Measurements from ENCODE around the gene COLEC11.

COLEC11 gene

DNA sequence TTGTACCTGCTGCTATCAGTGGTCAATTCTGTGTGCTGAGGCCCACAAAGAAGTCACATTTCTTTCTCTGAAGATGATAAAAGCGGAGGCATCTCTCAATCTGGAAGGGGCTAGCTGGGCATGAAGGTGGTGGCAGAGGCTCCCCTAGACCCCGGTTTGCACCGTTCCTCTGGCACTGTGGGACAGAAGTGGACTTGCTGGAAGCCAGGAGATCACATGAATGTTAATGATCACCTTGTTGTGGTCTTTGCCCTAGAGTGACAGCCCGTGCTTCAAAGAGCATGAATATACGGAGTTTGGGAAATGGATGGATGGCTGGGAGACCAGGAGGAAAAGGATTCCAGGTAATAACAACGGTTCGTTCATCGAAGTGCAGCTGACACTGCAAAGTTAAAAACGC, 83.3 kb downstream of the COLEC11 start:
- no peak for DNase-seq

DNA sequence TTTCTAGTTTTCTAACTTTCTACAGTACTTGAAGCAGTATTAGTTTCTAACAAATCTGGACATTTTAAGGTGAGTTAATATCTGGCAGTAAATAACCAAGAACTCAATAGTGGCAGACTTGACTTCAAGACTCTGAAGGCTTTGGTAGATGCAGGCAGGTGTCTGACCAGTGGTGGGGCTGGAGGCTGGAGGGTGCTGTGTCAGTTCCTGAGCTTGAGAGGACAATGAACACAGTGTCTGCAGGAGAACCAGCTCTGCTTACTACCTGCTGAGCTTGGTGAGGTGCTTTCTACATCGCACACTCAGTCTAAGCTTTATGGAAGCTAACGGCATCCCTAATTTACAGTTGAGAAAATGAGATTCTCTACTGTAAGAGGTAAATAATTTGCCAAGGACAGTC, 84.3 kb downstream of the COLEC11 start:
- no peak for DNase-seq

DNA sequence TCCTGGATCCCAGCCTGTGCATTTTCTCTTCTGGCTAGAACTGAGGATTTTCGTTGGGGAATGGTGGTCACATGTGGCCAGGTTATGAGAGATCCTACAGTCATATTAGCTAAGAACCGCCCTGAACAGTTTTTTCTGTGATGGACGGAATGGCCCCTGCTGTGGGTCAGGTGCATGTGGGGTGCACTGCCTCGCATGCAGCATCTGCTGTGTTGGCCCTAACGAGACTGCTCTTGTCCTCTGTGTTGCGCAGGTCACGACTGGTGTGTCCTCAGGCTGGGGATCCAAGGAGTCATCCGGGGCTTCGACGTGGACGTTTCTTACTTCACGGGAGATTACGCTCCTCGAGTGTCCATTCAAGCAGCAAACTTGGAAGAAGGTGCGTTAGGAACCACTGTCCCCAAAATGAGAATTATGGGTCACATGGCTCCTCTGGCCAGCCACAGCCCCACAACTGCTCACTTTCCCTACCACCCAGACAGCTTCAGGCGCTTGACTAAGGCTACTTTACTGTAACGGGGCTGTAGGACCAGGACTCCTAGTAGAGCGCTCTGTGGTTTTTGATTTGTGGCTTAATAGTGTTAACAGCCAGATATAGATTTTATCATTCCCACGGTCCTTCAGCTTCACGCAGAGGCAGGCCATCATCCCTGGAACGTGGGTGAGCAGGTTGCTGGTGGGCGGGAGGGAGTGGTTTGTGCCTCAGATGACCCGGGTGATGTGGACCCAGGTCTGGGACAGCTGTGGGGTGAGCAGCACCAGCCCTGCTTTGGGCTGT, 84.9 kb downstream of the COLEC11 start:
- DNase-seq: no peak

DNA sequence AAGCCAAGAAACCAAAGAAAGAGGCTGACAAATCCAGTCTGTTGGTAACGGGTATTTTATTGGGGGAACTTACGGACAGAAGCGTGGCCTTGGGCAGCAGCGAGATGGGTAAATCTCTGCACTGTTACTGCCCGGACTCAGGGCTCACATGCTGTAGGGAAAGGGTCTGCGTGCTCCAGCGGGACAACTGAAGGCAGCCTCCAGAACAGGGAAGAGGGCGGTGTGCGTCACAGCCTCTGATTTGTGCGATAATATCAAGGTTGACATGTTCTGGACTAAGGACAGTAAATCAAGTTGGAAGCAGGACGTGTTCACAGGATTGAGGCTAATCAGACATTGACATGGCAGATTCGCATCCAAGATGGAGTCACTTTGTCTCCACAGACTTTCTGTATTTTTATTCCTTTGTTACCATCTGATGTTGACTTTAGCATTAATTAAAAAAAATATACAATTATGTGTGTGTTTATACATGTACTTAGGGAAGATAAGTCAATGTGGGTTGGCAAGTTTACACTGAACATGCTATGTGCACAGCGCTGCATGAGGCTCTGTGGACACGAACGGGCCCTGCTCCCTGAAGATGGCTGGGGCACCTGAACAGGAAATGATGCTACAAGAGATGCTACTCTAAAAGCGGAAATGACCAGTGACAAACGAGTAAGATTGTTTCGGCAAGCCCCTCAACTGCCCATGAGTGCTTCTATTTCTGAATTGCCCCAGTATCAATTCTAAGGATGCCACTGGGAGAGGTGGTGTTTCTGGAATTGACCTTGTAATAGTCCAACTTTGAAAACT, 85.8 kb downstream of the COLEC11 start:
- DNase-seq: no peak

DNA sequence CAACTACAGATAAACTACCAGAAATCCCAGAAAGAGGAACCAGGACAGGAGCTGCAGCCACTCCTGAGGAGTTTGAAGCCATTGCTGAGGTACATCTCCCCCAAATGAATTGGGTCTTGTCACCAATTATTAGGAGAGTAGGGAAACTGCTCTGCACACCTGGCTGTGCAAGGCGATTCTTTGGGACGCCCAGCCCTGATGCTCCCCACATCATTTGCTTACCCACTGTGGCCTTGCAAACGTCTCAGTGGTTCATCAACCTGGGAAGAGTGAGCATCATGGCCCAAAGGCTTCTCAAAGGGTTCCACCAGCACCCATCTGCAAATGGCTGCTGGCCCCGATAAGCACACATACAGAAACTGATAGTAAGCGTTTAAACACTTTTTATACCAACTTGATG, 86.7 kb downstream of the COLEC11 start:
- DNase-seq: no peak

DNA sequence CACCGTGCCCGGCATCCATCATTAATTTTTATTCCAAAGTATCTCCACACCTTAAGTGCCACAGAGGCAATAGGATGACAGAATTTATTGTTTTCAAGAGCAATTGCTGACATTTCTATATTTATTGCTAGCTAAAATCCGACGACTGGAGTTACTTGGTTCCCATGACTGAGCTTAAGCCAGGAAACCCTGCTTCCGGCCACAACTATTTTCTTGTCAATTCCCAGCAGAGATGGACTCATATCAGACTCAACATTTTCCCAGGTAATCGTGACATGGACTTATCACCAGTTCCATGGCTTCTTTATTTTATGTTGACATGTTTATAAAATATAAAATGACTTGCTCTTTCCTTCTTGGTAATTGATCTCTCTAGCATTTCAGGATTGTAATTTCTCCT, 87.9 kb downstream of the COLEC11 start:
- no peak for DNase-seq

DNA sequence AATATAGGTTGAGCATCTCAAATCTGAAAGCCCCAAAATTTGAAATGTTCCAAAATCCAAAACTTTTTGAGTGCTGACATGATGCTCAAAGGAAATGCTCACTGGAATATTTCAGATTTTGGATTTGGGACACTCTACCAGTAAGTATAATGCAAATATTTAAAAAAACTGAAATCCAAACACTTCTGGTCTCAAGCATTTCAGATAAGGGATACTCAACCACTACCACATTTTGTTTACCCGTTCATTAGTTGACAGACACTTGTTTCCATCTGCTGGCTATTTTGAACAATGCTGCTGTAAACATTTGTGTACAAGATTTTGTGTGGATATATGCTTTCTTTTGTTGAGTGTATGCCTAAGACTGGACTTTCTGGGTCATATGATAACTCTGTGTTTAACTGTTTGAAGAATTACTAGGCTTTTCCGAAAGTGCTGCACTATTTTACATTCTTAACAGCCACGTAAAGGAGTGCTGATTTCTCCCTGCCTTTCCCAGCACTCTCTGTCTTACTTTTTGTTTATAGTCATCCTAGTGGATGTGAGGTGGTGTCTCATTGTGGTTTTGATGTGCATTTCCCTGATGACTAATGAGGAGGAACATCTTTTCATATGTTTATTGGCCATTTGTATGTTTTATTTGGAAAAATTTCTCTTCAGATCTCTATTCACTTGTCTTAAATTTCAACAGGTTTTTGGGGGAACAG, 89.0 kb downstream of the COLEC11 start:
- DNase-seq: no peak

DNA sequence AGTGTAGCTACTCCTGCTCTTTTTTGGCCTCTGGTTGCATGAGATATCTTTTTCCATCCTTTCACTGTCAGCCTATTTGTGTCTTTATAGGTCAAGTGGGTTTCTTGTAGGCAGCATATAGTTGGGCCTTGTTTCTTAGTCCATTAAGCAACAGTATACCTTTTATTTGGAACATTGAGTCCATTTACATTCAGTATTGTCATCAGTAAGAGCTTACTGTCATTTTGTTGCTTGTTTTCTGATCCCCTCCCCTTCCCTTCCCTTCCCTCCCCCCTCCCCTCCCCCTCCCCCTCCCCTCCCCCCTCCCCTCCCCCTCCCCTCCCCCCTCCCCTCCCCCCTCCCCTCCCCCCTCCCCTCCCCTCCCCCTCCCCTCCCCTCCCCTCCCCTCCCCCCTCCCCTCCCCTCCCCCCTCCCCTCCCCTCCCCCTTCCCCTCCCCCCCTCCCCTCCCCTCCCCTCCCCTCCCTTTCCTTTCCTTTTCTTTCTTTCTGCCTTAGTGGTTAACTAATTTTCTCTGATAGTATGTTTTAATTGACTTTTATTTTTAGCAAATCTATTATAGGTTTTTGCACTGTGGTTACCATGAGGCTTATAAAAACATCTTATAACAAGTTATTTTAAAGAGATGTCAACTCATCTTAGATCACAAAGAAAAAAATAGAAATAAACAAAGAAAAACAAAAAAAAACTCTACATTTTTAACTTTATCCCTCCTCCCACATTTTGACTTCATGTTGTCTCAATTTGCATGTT, 95.3 kb downstream of the COLEC11 start:
- DNase-seq: no peak

DNA sequence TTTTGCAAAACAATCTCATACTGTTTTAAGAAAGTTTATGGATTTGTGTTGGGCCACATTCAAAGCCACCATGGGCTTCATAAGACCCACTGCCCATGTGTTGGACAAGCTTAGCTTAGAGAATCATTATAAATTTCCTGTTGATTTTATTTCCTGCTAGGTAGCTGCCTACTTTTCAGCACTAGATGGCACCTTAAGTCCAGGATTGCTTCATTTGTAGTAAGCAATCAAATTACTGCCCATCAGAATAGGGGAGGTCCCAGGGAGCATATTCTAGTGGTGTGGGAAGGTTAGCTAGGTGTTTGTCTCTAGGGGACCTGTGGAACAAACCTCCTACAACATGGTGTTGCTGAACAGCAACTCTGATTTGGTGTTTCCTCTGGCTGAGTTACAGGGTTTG, 97.5 kb downstream of the COLEC11 start:
- no peak for DNase-seq

Measured in T-helper 2 cell (primary cell).